H9 (cell line): Measurements from ENCODE around the gene CROCC2. TPM values are rescaled to one million over a fixed set of nuclear protein-coding genes. Genes with fewer than 3 reads are reported as not detected.

Experiments
- DNase-seq: peaks from one replicate; pipeline ENCODE4 v3.0.0-alpha.2; 2017
- H2AFZ ChIP-seq: one replicate; pipeline ENCODE4 v1.6.1; 2013; ENCODE audit warnings: mild to moderate bottlenecking, low read length, control low read depth, moderate library complexity
- H2AK5ac ChIP-seq: 2 replicates; pipeline ENCODE4 v1.6.1; 2013; ENCODE audit warnings: low read length, control low read depth, mixed read lengths; ENCODE audit not compliant: insufficient read length
- H2BK120ac ChIP-seq: one replicate; pipeline ENCODE4 v1.6.1; 2013; ENCODE audit warnings: low read depth, mild to moderate bottlenecking, low read length, control low read depth, inconsistent platforms; ENCODE audit not compliant: poor library complexity, severe bottlenecking
- H2BK12ac ChIP-seq: 2 replicates; pipeline ENCODE4 v1.6.1; 2013; ENCODE audit warnings: low read length, control low read depth, mixed read lengths, low read depth; ENCODE audit not compliant: insufficient read length
- H2BK15ac ChIP-seq: 2 replicates; pipeline ENCODE4 v1.6.1; 2013; ENCODE audit warnings: low read depth, low read length, control low read depth
- H2BK20ac ChIP-seq: one replicate; pipeline ENCODE4 v1.6.1; 2013; ENCODE audit warnings: low read depth, mild to moderate bottlenecking, low read length, control low read depth, inconsistent platforms; ENCODE audit not compliant: poor library complexity, severe bottlenecking
- H2BK5ac ChIP-seq: 2 replicates; pipeline ENCODE4 v1.6.1; 2013; ENCODE audit warnings: low read length, control low read depth, mixed read lengths; ENCODE audit not compliant: insufficient read length
- H3K14ac ChIP-seq: 2 replicates; pipeline ENCODE4 v1.6.1; 2013; ENCODE audit warnings: low read length, control low read depth; ENCODE audit not compliant: insufficient read depth
- H3K18ac ChIP-seq: 2 replicates; pipeline ENCODE4 v1.6.1; 2013; ENCODE audit warnings: low read depth, mild to moderate bottlenecking, mixed read lengths, low read length, control low read depth; ENCODE audit not compliant: insufficient read length
- H3K23ac ChIP-seq: 2 replicates; pipeline ENCODE4 v1.6.1; 2013; ENCODE audit warnings: low read length, control low read depth, mixed read lengths, low read depth; ENCODE audit not compliant: insufficient read length
- H3K23me2 ChIP-seq: 2 replicates; pipeline ENCODE4 v1.6.1; 2013; ENCODE audit warnings: low read depth, mild to moderate bottlenecking, mixed read lengths, low read length, control low read depth; ENCODE audit not compliant: insufficient read length, poor library complexity, severe bottlenecking
- H3K27ac ChIP-seq: 2 replicates; pipeline ENCODE4 v1.5.1; 2013; ENCODE audit warnings: low read length, control low read depth, mixed read lengths, low read depth; ENCODE audit not compliant: insufficient read length
- H3K27me3 ChIP-seq: 2 replicates; pipeline ENCODE4 v1.6.1; 2013; ENCODE audit warnings: low read length, control low read depth, inconsistent platforms; ENCODE audit not compliant: insufficient read depth
- H3K4ac ChIP-seq: 2 replicates; pipeline ENCODE4 v1.6.1; 2013; ENCODE audit warnings: low read depth, mild to moderate bottlenecking, control low read depth, inconsistent platforms, low read length, moderate library complexity
- H3K4me1 ChIP-seq: 2 replicates; pipeline ENCODE4 v1.6.1; 2013; ENCODE audit warnings: low read length, control low read depth, inconsistent platforms; ENCODE audit not compliant: insufficient read depth
- H3K4me2 ChIP-seq: 2 replicates; pipeline ENCODE4 v1.6.1; 2013; ENCODE audit warnings: low read length, control low read depth, mixed read lengths; ENCODE audit not compliant: insufficient read length, insufficient read depth
- H3K56ac ChIP-seq: 2 replicates; pipeline ENCODE4 v1.6.1; 2013; ENCODE audit warnings: low read depth, mild to moderate bottlenecking, mixed read lengths, low read length, control low read depth; ENCODE audit not compliant: insufficient read length
- H3K79me1 ChIP-seq: 2 replicates; pipeline ENCODE4 v1.6.1; 2013; ENCODE audit warnings: low read depth, mild to moderate bottlenecking, moderate library complexity, low read length, control low read depth, inconsistent platforms; ENCODE audit not compliant: insufficient read depth, poor library complexity, severe bottlenecking
- H3K79me2 ChIP-seq: 2 replicates; pipeline ENCODE4 v1.6.1; 2013; ENCODE audit warnings: low read length, control low read depth, inconsistent platforms; ENCODE audit not compliant: insufficient read depth
- H3K9ac ChIP-seq: 2 replicates; pipeline ENCODE4 v1.6.1; 2013; ENCODE audit warnings: low read length, control low read depth, mixed read lengths; ENCODE audit not compliant: insufficient read length; ENCODE audit errors: extremely low read depth
- H3K9me3 ChIP-seq: one replicate; pipeline ENCODE4 v1.6.1; 2013; ENCODE audit warnings: low read depth, low read length, inconsistent platforms; ENCODE audit not compliant: control insufficient read depth
- H3T11ph ChIP-seq: one replicate; pipeline ENCODE4 v1.6.1; 2013; ENCODE audit warnings: mild to moderate bottlenecking, low read length, control low read depth, inconsistent platforms
- H4K20me1 ChIP-seq: one replicate; pipeline ENCODE4 v1.6.1; 2013; ENCODE audit not compliant: control insufficient read depth, insufficient read length, insufficient read depth
- H4K5ac ChIP-seq: 2 replicates; pipeline ENCODE4 v1.6.1; 2013; ENCODE audit warnings: low read depth, mild to moderate bottlenecking, mixed read lengths, low read length, control low read depth; ENCODE audit not compliant: insufficient read length
- H4K8ac ChIP-seq: replicated peaks from 2 replicates; pipeline ENCODE4 v1.6.1; 2013; ENCODE audit warnings: low read length, control low read depth, mixed read lengths, low read depth; ENCODE audit not compliant: insufficient read length
- H4K91ac ChIP-seq: 2 replicates; pipeline ENCODE4 v1.6.1; 2013; ENCODE audit warnings: low read depth, mild to moderate bottlenecking, moderate library complexity, mixed read lengths, low read length, control low read depth; ENCODE audit not compliant: insufficient read length
- H3K27ac Mint-ChIP-seq, 3 experiments: 2 replicates in 2 of 3; 3 replicates in 1 of 3; pipeline ENCODE4 v1.8.0; 2020 to 2021; ENCODE audit warnings: mixed read lengths in 3 of 3, mild to moderate bottlenecking in 1 of 3, moderate library complexity in 1 of 3
- H3K27me3 Mint-ChIP-seq: 2 replicates; pipeline ENCODE4 v1.8.0; 2021; ENCODE audit warnings: low read depth, mild to moderate bottlenecking, moderate library complexity, mixed read lengths
- H3K36me3 Mint-ChIP-seq, 3 experiments: 2 replicates in 2 of 3; 3 replicates in 1 of 3; pipeline ENCODE4 v1.8.0; 2020 to 2021; ENCODE audit warnings: low read depth in 3 of 3, mixed read lengths in 3 of 3; ENCODE audit not compliant: insufficient read depth in 1 of 3
- H3K4me1 Mint-ChIP-seq, 2 experiments: 2 replicates each; pipeline ENCODE4 v1.8.0; 2020; ENCODE audit warnings: mixed read lengths in 2 of 2
- H3K4me3 Mint-ChIP-seq, 2 experiments: 2 replicates in 1 of 2; 3 replicates in 1 of 2; pipeline ENCODE4 v1.8.0; 2020 to 2021; ENCODE audit warnings: mild to moderate bottlenecking in 2 of 2, mixed read lengths in 2 of 2, moderate library complexity in 1 of 2
- H3K9me3 Mint-ChIP-seq, 2 experiments: 2 replicates in 1 of 2; 3 replicates in 1 of 2; pipeline ENCODE4 v1.8.0; 2020; ENCODE audit warnings: mild to moderate bottlenecking in 2 of 2, mixed read lengths in 2 of 2, moderate library complexity in 1 of 2
- CTCF ChIP-seq: fragments of 200-600 bp; sonication (generic); conservative IDR thresholded peaks from 3 replicates; pipeline ENCODE4 v1.8.0; 2021; ENCODE audit warnings: antibody characterized with exemption, mild to moderate bottlenecking
- WGBS: extraction: QIAGEN DNeasy Blood & Tissue Kit; methylation state at CpG from one replicate; pipeline ENCODE4 v1.1.7; 2013; ENCODE audit warnings: missing lambda C conversion rate, low lambda C conversion rate, mixed read lengths; ENCODE audit not compliant: insufficient read length; ENCODE audit errors: extremely low coverage; 5-methylcytosine and 5-hydroxymethylcytosine counted together
- total RNA-seq: library from RNA; stranded (reverse); gene quantifications from 2 replicates; pipeline ENCODE4 v1.2.1, GENCODE V29; 2021

The CROCC2 gene
- total RNA-seq, 1 experiment from 2014 or later, result not detected

DNA sequence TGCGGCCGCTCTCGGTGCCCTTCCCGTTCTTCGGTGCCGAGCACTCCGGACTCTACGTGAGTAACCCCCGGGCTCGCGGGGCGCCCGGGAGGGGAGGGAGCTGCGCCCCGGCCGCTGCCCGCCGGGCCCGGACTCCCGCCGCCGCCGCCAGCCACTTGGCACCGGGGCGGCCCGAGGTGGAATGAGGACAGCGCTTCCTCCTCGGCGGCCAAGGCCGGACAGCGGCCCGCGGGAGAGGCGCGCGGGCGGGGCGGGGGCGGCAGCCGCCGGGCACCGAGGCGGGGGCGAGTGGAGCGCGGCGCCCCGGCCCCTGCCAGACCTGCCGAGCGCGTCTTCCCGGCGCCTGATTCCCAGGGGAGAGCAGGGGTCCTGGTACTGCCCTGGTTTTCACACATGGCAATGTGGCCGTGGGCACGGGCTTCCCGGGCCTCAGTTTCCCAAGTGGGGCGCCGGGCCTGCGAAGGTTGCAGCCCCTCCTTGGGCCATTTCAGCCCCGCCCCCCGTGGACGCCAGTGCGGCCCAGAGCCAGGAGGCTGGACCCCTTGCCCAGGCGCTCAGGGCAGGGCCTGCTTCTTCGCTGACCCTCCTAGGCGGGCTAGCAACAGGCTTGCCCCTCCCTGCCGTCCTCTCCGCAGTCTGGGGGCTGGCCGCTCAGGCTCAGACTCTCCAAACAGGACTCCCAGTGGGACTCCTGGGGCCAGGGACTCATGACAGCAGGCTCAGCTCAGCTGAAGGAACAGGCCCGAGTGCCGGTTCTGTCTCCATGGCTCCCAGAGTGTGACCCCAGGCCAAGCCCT lies 93.1 kb downstream of the CROCC2 start:
- no CpG with 5 or more reads among the region's 71 CpGs for WGBS
- H4K8ac ChIP-seq, result no peak overlapping the region
- peak; percentile 35 for DNase-seq

More for the DNA sequence above, 93.1 kb downstream of the CROCC2 start:
- no peak overlapping the region for H3K23ac ChIP-seq
- H2BK20ac ChIP-seq, result no peak overlapping the region
- H2BK120ac ChIP-seq, result no peak overlapping the region
- H3K4me1 ChIP-seq, result no peaks in the 10 kb centered on the region
- H4K91ac ChIP-seq, result no peak overlapping the region
- no peak overlapping the region for H2BK12ac ChIP-seq
- no peak overlapping the region for H3K56ac ChIP-seq
- H3K18ac ChIP-seq, result no peak overlapping the region
- no peak overlapping the region for H3K9ac ChIP-seq
- no peak overlapping the region for H2AFZ ChIP-seq
- H3K9me3 ChIP-seq, result no peaks in the 10 kb centered on the region
- no peak overlapping the region for H3K27ac Mint-ChIP-seq
- no peaks in the 10 kb centered on the region for H3K79me2 ChIP-seq
- no peaks in the 10 kb centered on the region for H4K20me1 ChIP-seq
- no peak overlapping the region for H3T11ph ChIP-seq
- no peak overlapping the region for H2AK5ac ChIP-seq
- H3K14ac ChIP-seq, result no peak overlapping the region
- H3K4me1 Mint-ChIP-seq, result peaks cover 0 to 4% of the 10 kb centered on the region in 2 experiments; a peak in 2 of 4 replicates
- peak overlapping the region; percentile 19 for H3K4me2 ChIP-seq
- peak overlapping the region; percentile 49 to 71 for H3K4me3 Mint-ChIP-seq
- H3K27me3 ChIP-seq, result peaks cover 3% of the 10 kb centered on the region; the same call in 1 of the 2 replicates
- H2BK5ac ChIP-seq, result no peak overlapping the region
- no peak overlapping the region for H3K27ac ChIP-seq
- peaks cover 2 to 9% (median 4%) of the 10 kb centered on the region in 3 experiments for H3K36me3 Mint-ChIP-seq
- H3K4ac ChIP-seq, result no peak overlapping the region
- H2BK15ac ChIP-seq, result no peak overlapping the region
- no peak for TF ChIP-seq CTCF
- H3K23me2 ChIP-seq, result peaks cover 6% of the 10 kb centered on the region
- no peak overlapping the region for H4K5ac ChIP-seq
- H3K27me3 Mint-ChIP-seq, result peaks cover 48% of the 10 kb centered on the region
- H3K79me1 ChIP-seq, result no peaks in the 10 kb centered on the region
- peaks cover 8 to 11% of the 10 kb centered on the region in 2 experiments for H3K9me3 Mint-ChIP-seq
